ENCODE measurements around the gene TRIM7. TPM values are rescaled to one million over a fixed set of nuclear protein-coding genes. Genes with fewer than 3 reads are reported as not detected.

TRIM7 gene
- total and polyA plus RNA-seq, 9 of the 15 experiments (the other 6 are each of a cell fraction or from before 2014, with no cell fraction given), result 2.6 to 14.9 (median 8.9) TPM

- TF ChIP-seq ZBTB5 (IDR thresholded peaks at IDR 0.05), result no peak
- TF ChIP-seq MITF (IDR thresholded peaks at IDR 0.05), result no peak
- no peak for TF ChIP-seq ZNF696 (CRISPR knock-in tag; conservative IDR thresholded peaks at IDR 0.05)
- 0 out of 2 replicates have a peak, but pooled peaks have one; percentile 38 for TF ChIP-seq MBD2 (IDR thresholded peaks at IDR 0.05; ENCODE audit: borderline replicate concordance, low read depth)
- peak; percentile 49 for TF ChIP-seq HMGN3 (IDR thresholded peaks at IDR 0.05; ENCODE audit: borderline replicate concordance, extremely low read depth, insufficient read length, low read depth, low read length)
- TF ChIP-seq ZSCAN29 (IDR thresholded peaks at IDR 0.05), result 0 out of 2 replicates have a peak, but pooled peaks have one; percentile 48
- TF ChIP-seq ZZZ3 (IDR thresholded peaks at IDR 0.05), result peak; percentile 82; the same call in 1 of the 2 replicates
- TF ChIP-seq NBN (IDR thresholded peaks at IDR 0.05; ENCODE audit: low read depth), result 0 out of 2 replicates have a peak, but pooled peaks have one; percentile 33
- TF ChIP-seq ESRRB (CRISPR knock-in tag; IDR thresholded peaks at IDR 0.05; ENCODE audit: borderline replicate concordance), result no peak
- peak; percentile 86 for TF ChIP-seq POLR2AphosphoS5 (IDR thresholded peaks at IDR 0.05; ENCODE audit: control insufficient read depth, insufficient read depth, low read depth, low read length)
- TF ChIP-seq, protein P1, sequence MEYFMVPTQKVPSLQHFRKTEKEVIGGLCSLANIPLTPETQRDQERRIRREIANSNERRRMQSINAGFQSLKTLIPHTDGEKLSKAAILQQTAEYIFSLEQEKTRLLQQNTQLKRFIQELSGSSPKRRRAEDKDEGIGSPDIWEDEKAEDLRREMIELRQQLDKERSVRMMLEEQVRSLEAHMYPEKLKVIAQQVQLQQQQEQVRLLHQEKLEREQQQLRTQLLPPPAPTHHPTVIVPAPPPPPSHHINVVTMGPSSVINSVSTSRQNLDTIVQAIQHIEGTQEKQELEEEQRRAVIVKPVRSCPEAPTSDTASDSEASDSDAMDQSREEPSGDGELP (CRISPR knock-in tag; IDR thresholded peaks at IDR 0.05; ENCODE audit: borderline replicate concordance), result 0 out of 2 replicates have a peak, but pooled peaks have one; percentile 29
- TF ChIP-seq RB1 (IDR thresholded peaks at IDR 0.05; ENCODE audit: low read depth), result peak; percentile 42; the same call in 1 of the 2 replicates
- TF ChIP-seq SIX5 (IDR thresholded peaks at IDR 0.05; ENCODE audit: borderline replicate concordance in 1 of 2, insufficient read depth in 1 of 2, low read depth in 1 of 2, low read length in 2 of 2), result no peak
- peak; percentile 79 for TF ChIP-seq POLR2G (IDR thresholded peaks at IDR 0.05; ENCODE audit: low read depth, low read length)
- peak; percentile 61 for TF ChIP-seq CREM (IDR thresholded peaks at IDR 0.05; ENCODE audit: low read depth)
- 0 out of 2 replicates have a peak, but pooled peaks have one; percentile 6 for TF ChIP-seq ZBTB7A (IDR thresholded peaks at IDR 0.05; ENCODE audit: borderline replicate concordance, control insufficient read depth, low read depth, low read length)
- peak; percentile 50; the same call in 1 of the 2 replicates for TF ChIP-seq ELF4 (CRISPR knock-in tag; IDR thresholded peaks at IDR 0.05)
- TF ChIP-seq ZNF224 (CRISPR knock-in tag; IDR thresholded peaks at IDR 0.05), result 0 out of 2 replicates have a peak, but pooled peaks have one; percentile 18
- TF ChIP-seq ATF7 (IDR thresholded peaks at IDR 0.05), result 0 out of 2 replicates have a peak, but pooled peaks have one; percentile 19
- TF ChIP-seq HNRNPL (IDR thresholded peaks at IDR 0.05; ENCODE audit: low read depth, low read length), result peak; percentile 54; the same call in 1 of the 2 replicates
- no peak for TF ChIP-seq TCF3 (CRISPR knock-in tag; IDR thresholded peaks at IDR 0.05)
Measured at GRCh38 chr5:181246276-181247049, 41.5 kb upstream of the TRIM7 start (continued).
